Epithelial cell of proximal tubule (primary cell): ENCODE data around the gene UFC1. TPM values are rescaled to one million over a fixed set of nuclear protein-coding genes. Genes with fewer than 3 reads are reported as not detected.

Experiments
- DNase-seq: peaks from one replicate; pipeline ENCODE4 v3.0.0-alpha.2; 2011; ENCODE audit warnings: low read depth
- H3K4me3 ChIP-seq: 2 replicates; pipeline ENCODE4 v1.5.1; 2011; ENCODE audit warnings: low read depth, mild to moderate bottlenecking, low read length
- total RNA-seq: library from RNA; depleted of rRNA; stranded (reverse); fragments of >200 nt; gene quantifications from 2 replicates; pipeline ENCODE4 v1.2.3, GENCODE V29; 2015
- TF ChIP-seq, protein P1 (sequence below): conservative IDR thresholded peaks from 2 replicates; pipeline ENCODE4 v1.5.1; 2012; ENCODE audit warnings: low read depth, mild to moderate bottlenecking, low read length

UFC1 gene
- total RNA-seq, 1 donor from 2014 or later = 117 TPM

DNA sequence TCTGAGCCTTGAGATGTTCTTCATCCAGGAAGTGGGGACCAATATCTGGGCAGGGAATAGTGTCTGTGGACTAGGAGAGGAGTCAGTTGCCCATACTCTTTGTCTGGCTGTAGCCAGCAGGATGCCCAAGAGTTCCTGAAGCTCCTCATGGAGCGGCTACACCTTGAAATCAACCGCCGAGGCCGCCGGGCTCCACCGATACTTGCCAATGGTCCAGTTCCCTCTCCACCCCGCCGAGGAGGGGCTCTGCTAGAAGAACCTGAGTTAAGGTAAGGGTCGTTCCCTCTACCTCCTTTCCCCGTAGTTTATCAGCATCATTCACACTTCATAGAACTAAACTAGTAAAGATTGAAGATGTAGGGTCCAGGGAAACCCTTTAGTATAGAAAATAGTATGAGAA, 9.0 kb downstream of the UFC1 start:
- H3K4me3 ChIP-seq = no peak overlapping the region
- DNase-seq = no peak
- TF ChIP-seq, protein P1, sequence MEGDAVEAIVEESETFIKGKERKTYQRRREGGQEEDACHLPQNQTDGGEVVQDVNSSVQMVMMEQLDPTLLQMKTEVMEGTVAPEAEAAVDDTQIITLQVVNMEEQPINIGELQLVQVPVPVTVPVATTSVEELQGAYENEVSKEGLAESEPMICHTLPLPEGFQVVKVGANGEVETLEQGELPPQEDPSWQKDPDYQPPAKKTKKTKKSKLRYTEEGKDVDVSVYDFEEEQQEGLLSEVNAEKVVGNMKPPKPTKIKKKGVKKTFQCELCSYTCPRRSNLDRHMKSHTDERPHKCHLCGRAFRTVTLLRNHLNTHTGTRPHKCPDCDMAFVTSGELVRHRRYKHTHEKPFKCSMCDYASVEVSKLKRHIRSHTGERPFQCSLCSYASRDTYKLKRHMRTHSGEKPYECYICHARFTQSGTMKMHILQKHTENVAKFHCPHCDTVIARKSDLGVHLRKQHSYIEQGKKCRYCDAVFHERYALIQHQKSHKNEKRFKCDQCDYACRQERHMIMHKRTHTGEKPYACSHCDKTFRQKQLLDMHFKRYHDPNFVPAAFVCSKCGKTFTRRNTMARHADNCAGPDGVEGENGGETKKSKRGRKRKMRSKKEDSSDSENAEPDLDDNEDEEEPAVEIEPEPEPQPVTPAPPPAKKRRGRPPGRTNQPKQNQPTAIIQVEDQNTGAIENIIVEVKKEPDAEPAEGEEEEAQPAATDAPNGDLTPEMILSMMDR = no peak

DNA sequence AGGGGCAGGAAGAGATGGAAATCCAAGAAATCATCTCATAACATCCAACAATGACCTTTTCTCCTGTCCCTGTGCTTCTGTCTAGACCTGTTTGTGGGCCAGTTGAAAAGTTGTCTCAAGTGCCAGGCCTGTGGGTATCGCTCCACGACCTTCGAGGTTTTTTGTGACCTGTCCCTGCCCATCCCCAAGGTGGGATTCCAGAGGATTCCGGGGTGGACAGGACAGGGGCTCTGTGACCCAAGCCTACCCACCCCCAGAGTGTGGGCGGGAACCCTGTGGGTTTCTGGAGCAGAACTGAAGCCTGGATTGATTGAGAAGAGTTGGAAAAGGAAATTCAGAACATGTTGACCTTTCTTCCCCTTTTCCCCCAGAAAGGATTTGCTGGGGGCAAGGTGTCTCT, 10.0 kb downstream of the UFC1 start:
- no peak for DNase-seq
- TF ChIP-seq, protein P1 = no peak
- no peak overlapping the region for H3K4me3 ChIP-seq

DNA sequence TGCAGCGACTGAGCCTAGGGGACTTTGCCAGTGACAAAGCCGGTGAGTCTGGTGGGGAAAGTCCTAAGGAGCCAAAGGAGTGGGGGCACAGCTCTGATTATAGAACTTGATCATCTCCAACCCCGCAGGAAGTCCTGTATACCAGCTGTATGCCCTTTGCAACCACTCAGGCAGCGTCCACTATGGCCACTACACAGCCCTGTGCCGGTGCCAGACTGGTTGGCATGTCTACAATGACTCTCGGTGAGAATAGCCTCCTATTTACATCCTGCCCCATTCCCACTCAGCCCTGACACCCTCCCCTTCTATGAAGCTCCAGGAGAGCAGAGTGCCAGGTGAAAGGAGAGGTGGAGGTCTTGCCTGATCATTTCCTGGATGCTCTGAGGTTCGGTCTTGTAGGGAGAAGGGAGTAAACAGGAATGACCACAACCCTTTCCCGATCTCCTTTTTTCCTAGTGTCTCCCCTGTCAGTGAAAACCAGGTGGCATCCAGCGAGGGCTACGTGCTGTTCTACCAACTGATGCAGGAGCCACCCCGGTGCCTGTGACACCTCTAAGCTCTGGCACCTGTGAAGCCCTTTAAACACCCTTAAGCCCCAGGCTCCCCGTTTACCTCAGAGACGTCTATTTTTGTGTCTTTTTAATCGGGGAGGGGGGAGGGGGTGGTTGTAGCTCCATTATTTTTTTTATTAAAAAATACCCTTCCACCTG, 11.3 kb downstream of the UFC1 start:
- DNase-seq = no peak
- TF ChIP-seq, protein P1 = no peak
- peak overlapping the region; percentile 74 for H3K4me3 ChIP-seq

DNA sequence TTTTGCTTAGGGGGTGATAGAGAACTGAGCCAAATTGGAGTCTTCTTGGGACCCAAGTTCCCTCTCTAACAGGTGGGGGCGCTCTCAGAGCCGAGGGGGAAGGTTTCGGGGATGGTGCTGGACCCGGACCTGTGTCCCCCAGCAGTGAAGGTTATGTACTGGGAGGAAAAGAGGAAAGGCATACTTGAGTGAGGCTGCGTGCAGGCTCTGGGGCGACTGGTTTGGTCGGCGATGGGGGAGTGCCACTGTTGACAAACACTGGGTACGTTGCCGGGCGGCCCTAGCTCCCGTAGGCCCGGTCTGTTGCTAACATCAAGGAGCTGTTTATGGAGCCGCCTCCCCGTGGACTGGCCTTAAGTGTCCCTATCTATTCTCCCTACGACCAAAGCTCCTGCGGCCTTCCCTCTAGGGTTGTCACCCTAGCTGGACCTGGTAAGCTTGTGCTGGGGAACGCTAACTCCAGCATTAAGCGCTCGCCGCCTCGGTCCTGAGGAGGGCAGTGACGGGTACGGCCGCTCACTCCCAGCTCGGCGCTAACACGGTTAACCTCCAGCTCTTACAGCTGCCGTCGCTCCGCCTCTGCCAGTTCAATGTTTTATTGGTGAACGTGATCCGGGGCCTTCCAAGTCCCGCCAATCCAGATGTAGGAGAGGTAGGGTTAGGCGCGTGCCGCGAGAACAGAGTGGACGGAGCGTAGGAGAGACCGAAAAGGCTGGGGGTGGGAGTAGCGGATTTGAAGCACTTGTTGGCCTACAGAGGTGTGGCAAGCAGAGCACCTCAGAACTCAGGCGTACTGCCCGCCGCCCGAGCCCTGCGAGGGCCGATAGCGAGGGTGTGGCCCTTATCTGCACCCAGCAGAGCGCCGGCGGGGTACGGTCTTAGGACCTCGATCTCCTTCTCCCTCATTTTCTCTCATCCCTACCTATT, 12.2 kb downstream of the UFC1 start, which contains the start of gene PPOX:
TSS of gene PPOX (plus strand) at position 685 of the 927 bp plus-strand sequence. CDS start 422 bp downstream, outside the sequence.
- peak within 1 kb of the TSS; percentile 74 for H3K4me3 ChIP-seq
- TF ChIP-seq, protein P1 = peak; percentile 63
- DNase-seq = peak; percentile 92

- peak overlapping the region; percentile 74 for H3K4me3 ChIP-seq
- TF ChIP-seq, protein P1 = no peak
- DNase-seq = no peak
Measured at GRCh38 chr1:161166669-161167548, 13.1 kb downstream of the UFC1 start.

DNA sequence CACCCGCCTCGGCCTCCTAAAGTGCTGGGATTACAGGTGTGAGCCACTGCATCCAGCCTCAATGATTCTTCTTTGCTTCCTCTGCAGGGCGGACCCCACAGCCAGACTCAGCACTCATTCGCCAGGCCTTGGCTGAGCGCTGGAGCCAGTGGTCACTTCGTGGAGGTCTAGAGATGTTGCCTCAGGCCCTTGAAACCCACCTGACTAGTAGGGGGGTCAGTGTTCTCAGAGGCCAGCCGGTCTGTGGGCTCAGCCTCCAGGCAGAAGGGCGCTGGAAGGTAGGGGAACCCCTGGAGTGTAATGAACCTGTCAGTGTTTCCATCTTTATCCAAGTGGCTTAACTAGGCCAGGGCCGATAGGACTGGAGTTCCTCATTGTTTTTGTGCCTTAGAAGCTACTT, 15.1 kb downstream of the UFC1 start:
- DNase-seq = no peak
- H3K4me3 ChIP-seq = no peak overlapping the region
- TF ChIP-seq, protein P1 = no peak
